Middle frontal gyrus (tissue), 1 donor: ENCODE results near the gene SGSH.
A peak's percentile ranks its signal among the peaks of the same experiment; 100 is the strongest.
"Not testable (repeated sequence)": the region's sequence is repeated elsewhere in the genome, so short reads cannot be mapped to it uniquely, and the experiment has no call there.

Experiments
- DNase-seq: peaks from one replicate; pipeline ENCODE4 v3.0.0-alpha.2; 2015; ENCODE audit warnings: low spot score; ENCODE audit errors: extremely low spot score

SGSH gene

GRCh38 chr17:80220054-80220735, at the start of gene SGSH, which contains the start of gene SLC26A11:
SGSH (minus strand) TSS chr17:80220333; CDS start chr17:80220313, 20 bp downstream.
SLC26A11 (plus strand) TSS chr17:80220427; CDS start chr17:80221561, 1,134 bp downstream.
- no peak for DNase-seq

DNA sequence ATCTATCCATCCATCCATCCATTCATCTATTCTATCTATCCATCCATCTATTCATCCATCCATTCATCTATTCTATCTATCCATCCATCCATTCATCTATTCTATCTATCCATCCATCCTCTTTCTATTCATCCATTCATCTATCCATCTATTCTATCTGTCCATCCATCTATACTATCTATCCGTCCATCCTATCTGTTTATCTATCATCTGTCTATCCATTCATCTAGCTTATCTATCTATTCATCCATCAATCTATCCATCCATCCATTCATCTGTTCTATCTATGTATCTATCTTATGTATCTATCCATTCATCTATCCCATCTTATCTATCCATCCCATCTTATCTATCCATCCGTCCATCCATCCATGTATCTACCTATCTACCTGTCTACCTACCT, 49.3 kb upstream of the SGSH start:
- DNase-seq: no peak

GRCh38 chr17:80268427-80268826, 48.3 kb upstream of the SGSH start:
- DNase-seq: no peak

GRCh38 chr17:80267391-80267790, 47.3 kb upstream of the SGSH start:
- no peak for DNase-seq

DNA sequence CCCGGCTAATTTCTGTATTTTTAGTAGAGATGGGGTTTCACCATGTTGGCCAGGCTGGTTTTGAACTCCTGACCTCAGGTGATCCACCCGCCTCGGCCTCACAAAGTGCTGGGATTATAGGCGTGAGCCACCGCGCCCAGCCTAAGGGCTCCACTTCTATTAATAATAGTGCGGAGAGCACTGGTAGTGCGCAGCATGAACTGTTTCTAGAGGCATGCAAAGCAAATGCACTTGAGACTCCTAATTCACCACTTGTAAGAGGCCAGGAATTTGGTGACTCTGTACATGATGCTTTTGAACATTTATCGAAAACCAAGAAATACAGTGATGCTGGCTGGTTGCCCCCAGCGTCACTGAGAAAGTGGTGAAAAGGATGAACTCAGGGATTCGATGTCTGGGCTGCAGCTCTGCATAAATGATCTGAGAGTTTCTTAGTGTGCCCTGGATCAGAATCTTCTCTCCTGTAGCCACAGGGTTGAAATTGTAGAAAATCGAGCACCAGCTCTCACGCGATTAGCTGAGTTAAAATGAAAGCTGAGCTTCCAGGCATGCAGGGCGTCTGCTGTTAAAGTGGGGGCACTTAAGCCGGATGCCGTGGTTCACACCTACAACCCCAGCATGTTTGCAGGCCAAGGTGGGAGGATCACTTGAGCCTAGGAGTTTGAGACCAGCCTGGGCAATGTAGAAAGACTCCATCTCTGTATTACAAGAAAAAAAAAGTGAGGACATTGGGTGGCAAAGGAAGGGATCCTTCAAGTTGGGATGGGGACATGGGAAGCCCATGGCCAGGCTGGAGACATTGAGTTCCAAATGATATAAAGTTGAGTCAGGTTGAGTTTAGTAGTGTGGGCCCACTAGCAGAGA, 45.3 kb upstream of the SGSH start:
- DNase-seq: no peak

DNA sequence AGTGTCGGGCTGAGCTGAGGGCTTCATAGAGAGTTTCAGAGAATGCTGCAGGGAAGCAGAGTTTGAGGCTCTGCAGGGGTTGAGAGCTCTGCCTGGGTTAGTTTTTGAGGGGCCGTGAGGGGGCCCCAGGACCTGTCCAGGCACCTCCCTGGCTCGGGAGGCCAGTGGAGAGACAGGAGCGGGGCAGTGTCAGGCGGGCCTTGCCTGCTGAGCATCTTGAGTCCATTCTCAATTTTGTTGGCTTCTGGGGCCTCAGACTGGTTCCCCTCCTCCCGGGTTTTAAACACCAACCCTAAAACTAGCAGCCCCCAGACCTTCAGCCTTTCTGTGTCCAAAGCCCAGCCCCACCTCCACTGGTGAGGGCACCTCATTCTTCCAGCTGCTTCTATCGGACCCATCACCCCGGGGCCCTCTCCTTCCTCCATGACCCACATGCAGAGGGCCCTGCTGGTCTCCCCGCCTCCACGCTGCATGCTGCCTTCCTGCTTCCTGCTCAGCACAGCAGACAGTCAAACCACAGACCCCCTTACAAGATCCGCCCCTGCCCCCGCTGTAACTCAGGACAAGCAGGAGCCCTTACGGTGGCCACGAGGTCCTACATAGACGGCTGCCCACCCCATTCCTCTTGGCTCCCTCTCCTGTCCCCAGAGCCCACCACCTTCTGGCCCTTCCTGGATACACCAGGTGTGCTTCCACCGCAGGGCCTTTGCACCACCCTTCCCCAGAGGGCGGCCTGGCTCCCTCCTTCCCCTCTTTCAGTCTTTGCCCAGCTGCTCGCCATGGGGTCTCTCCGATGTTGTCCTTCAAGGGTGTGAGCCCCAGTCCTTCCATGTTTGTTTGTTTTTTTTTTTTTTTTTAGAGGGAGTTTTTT, 44.3 kb upstream of the SGSH start:
- no peak for DNase-seq

DNA sequence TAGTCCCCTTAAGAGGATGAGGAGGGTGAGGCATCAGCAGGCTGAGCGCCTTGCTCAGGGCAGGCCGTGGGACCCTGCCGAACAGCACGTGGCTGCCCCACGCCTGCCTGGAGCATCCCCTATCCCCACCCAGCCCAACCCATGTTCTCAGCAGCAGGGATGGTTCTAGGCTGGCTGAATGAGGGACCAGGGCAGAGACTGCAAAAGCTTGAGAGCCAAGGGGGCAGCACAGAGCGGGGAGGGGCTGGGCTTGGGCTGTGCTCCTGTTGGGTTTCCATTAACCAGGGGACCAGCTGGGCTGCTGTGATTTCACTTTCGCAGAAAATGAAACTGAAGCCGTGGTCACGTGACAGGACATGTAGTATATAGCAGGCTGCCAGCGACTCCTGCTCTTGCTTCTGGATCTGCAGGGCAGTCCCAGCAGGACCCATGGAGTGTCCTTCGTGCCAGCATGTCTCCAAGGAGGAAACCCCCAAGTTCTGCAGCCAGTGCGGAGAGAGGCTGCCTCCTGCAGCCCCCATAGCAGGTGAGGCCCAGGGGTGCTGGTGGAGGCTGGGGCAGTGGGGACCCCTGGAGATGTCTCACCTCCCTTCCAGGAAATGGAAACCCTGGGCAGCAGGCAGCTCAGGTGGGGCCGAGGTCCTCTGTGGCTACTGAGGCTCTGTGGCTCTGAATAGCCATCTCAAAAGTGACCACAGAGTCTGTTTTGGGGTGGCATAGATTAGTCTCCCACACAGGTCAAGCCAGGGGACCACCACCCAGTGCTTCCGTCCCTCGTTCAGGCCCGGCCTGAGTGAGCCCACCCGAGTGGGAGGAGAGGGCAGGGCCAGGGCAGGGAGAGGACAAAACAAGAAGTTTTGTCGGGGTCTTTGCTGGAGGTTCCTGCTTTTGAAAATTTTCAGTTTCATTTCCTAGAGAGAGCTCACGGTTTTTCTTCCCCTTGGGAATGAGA, 43.4 kb upstream of the SGSH start:
- DNase-seq: no peak

DNA sequence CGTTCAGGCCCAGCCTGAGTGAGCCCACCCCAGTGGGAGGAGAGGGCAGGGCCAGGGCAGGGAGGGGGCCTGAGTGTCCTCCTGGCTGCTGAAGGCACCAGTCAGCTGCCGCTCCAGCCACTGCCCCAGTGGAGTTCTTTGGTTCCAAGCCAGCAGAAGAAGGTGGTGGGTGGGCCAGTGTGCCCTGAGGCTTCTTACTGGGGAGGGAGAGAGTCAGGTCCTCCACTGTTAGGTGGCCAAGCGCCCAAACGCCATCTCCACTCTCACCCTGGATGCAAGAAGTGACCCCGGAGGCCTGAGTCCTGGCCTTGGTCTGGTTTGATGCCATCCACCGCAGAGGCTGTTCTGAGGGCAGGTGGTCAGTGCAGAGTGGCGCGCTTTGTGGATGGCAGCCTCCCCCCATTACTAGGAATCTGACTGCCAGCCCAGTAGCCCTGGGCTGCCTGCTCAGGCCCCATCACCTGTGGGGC, 42.7 kb upstream of the SGSH start:
- DNase-seq: no peak

DNA sequence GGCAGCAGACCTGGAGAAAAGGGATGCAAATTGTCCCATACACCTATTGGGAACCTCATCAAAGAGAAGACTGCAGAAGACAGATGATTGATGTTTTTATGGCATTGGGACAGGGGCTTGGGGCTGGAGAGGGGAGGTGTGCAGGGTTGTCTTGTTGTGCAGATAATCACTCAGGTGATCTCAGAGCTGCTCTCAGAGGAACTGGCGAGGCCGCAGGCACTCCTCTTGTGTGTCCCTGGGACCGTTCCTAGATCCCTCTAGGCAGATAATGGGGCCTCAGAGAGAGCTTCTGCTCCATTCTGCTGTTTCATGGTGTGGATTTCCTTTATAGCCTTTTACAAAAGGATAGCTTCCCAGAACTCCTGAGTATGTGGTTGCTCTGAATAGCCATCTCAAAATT, 42.2 kb upstream of the SGSH start:
- DNase-seq: no peak

DNA sequence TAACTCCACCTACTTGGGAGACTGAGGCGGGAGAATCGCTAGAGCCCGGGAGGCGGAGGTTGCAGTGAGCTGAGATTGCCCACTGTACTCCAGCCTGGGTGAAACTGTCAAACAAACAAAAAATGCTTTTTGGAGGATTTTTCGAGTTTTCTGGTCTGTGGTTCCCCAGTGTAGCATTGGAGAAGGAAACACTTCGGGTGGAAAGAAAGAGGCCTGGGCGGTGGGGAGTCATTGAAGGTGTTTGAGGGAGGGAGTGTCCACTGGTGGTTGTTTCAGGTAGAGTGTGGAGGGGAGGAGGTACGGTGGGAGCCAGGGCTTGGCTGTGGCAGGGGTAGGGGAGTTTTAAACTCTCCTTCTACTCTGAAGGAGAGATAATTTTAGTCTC, 41.8 kb upstream of the SGSH start:
- DNase-seq: no peak

- no peak for DNase-seq
Observed at GRCh38 chr17:80261159-80261894, 41.2 kb upstream of the SGSH start.

DNA sequence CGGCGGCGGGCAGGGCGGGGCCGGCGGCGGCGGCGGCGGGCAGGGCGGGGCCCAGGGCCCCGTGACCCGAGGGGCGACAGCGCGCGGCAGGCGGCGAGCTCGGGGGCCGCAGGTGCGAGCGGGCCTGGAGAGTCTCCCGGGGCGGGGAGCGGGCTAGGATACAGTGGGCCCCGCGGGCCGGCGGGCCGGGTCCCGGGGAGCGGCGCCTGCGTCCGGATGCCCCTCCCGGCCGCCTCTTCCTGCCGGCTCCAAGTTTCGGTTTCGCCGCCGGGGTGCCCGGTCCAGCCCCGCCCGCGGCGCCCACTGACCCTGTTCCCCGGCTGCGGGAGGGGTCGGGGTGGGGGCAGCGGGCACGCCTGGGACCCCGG, 40.6 kb upstream of the SGSH start, which contains the start of gene RNF213:
RNF213 (plus strand) TSS at position 62 of the 368 bp plus-strand sequence. CDS start 2,830 bp downstream, outside the sequence.
- no peak for DNase-seq

- peak; percentile 13 for DNase-seq
Observed at GRCh38 chr17:80260069-80260535, 40.0 kb upstream of the SGSH start.

GRCh38 chr17:80259457-80260068, 39.4 kb upstream of the SGSH start:
- no peak for DNase-seq

DNA sequence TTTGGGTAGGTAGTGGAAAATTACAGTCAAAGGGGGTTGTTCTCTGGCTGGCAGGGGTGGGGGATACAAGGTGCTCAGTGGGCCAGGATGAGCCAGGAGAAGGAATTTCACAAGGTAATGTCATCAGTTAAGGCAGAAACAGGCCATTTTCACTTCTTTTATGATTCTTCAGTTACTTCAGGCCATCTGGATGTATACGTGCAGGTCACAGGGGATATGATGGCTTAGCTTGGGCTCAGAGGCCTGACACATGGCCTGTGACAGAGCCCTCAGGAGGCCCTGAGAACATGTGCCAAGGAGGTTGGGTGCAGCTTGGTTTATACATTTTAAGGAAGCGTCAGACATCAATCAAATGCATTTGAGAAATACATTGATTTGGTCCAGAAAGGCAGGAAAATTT, 38.2 kb upstream of the SGSH start:
- not testable (repeated sequence) for DNase-seq

DNA sequence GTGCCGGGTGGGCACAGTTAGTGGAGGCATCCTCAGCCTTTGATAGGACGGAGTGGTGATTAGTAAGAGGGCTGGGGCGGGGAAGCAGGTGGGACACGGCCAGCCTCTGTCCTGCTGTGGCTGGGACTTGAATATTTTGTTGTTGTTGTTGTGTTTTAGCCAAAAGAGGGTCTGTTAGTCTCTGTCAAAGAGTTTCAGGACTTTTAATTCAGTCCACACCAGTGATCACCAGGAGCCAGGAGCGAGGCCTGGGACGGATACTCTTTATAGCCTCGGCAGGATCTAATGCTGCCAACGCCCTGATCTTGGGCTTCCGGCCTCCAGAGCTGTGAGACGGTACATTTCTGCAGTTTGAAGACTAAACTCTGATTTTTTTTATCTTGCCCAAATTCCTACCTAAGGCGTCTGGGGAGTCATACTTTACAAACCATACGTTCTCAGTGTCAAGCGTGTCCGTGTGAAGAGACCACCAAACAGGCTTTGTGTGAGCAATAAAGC, 37.6 kb upstream of the SGSH start:
- DNase-seq: no peak

- no peak for DNase-seq
Observed at GRCh38 chr17:80256034-80256350, 35.9 kb upstream of the SGSH start.

- DNase-seq: no peak
Observed at GRCh38 chr17:80254396-80255251, 34.5 kb upstream of the SGSH start.
